GM23338 (cell line): ENCODE results near the gene NNAT.

Experiments used
- POLR2AphosphoS5 ChIP-seq: IDR thresholded peaks from 2 replicates; pipeline ENCODE4 v1.6.1; 2016; ENCODE audit warnings: antibody characterized with exemption, low read depth
- TF ChIP-seq, protein P1 (sequence below), 2 experiments: fragments of 200-600 bp in 1 of 2; sonication (generic) in 1 of 2; conservative IDR thresholded peaks; 2 replicates each; pipeline versions ENCODE4 v1.5.1 to v1.6.1; 2016 to 2017; ENCODE audit warnings: antibody characterized with exemption in 2 of 2, low read depth in 2 of 2, mild to moderate bottlenecking in 2 of 2, moderate library complexity in 1 of 2
- TF ChIP-seq, protein P2 (sequence below): IDR thresholded peaks from one replicate; pipeline ENCODE4 v1.6.1; 2018; ENCODE audit warnings: antibody characterized with exemption; ENCODE audit not compliant: unreplicated experiment

DNA sequence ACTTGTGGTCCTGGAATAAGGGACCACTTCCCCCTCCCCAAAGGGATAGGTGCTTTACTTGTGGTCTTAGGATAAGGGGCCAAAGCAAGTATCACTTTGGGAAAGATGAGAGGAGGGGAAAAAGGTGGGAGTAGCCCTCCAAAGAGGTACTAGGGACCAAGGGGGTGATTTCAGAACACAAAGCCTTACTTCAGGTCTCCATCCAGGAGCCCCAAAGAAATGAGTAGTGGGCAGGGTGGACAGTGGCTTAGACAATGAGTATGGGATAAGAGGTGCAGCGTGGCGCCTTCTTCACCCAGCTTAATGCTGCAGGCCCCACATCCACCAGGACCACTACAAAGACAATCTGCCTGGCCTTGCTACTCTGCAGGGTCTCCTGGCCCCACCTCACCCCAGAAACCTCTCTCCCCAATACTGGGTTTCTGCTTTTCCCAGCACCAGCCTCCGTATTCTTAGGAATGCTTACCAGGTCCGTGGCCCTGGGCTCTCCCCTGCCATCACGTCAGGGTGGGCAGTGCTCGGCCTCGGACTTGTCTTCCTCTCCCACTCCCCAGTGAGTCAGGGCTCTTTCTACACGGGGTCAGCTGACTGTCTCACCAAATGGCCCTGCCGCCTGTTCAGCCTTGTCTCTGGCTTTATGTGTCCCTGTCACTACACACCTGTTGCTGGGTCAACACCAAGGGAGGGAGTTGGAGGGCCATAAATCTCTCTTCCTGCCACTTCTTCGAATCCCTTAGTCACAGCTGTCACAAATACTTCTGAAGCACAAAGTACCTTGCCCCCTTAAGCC lies 3.1 kb downstream of the NNAT start:
- TF ChIP-seq, protein P1, sequence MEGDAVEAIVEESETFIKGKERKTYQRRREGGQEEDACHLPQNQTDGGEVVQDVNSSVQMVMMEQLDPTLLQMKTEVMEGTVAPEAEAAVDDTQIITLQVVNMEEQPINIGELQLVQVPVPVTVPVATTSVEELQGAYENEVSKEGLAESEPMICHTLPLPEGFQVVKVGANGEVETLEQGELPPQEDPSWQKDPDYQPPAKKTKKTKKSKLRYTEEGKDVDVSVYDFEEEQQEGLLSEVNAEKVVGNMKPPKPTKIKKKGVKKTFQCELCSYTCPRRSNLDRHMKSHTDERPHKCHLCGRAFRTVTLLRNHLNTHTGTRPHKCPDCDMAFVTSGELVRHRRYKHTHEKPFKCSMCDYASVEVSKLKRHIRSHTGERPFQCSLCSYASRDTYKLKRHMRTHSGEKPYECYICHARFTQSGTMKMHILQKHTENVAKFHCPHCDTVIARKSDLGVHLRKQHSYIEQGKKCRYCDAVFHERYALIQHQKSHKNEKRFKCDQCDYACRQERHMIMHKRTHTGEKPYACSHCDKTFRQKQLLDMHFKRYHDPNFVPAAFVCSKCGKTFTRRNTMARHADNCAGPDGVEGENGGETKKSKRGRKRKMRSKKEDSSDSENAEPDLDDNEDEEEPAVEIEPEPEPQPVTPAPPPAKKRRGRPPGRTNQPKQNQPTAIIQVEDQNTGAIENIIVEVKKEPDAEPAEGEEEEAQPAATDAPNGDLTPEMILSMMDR (conservative IDR thresholded peaks at IDR 0.05; ENCODE audit: low read depth in 2 of 2) = no peak
- TF ChIP-seq, protein P2, sequence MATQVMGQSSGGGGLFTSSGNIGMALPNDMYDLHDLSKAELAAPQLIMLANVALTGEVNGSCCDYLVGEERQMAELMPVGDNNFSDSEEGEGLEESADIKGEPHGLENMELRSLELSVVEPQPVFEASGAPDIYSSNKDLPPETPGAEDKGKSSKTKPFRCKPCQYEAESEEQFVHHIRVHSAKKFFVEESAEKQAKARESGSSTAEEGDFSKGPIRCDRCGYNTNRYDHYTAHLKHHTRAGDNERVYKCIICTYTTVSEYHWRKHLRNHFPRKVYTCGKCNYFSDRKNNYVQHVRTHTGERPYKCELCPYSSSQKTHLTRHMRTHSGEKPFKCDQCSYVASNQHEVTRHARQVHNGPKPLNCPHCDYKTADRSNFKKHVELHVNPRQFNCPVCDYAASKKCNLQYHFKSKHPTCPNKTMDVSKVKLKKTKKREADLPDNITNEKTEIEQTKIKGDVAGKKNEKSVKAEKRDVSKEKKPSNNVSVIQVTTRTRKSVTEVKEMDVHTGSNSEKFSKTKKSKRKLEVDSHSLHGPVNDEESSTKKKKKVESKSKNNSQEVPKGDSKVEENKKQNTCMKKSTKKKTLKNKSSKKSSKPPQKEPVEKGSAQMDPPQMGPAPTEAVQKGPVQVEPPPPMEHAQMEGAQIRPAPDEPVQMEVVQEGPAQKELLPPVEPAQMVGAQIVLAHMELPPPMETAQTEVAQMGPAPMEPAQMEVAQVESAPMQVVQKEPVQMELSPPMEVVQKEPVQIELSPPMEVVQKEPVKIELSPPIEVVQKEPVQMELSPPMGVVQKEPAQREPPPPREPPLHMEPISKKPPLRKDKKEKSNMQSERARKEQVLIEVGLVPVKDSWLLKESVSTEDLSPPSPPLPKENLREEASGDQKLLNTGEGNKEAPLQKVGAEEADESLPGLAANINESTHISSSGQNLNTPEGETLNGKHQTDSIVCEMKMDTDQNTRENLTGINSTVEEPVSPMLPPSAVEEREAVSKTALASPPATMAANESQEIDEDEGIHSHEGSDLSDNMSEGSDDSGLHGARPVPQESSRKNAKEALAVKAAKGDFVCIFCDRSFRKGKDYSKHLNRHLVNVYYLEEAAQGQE = no peak
- no peak for TF ChIP-seq POLR2AphosphoS5
